Measurements from ENCODE around the gene RBFOX1.

The RBFOX1 gene

DNA sequence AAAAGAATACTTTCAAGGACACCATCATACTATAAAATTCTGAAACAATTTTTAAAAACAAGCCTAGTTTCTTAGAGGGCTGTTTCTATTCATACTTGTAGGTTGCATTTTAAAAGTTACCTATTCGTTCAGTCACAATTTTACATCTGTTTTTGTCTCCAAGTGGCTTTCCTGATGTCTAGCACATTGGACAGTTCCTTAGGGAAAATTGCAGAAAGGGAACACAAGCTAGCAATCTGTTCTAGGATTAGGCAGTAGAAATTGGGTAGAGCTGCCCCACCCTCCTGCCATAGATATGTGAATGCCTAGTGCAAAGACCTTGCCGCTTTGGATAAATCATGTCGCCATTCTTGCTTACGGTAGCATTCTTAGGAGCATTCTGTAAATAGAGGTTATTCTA is 358.9 kb downstream of the RBFOX1 start:
- no peak for DNase-seq (ENCODE audit: low read depth)

DNA sequence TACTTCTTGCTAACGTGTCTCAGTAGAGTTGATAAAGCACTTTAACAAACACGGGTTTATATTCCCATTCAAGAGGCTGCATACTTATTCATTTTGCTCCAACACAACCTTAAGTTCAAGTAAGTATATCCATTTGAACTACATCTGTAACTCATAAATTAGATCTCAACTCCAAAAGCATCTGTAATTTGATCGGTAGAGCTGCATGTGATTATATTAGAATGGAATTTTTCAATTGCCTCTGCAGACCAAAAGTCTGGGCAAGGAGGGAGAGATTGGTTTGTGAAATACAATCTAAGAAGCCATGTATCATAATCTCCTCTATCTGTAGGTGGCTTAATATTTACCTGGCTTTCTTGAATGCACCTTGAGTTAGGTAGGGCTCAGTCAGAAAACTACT is 371.0 kb downstream of the RBFOX1 start:
- no peak for DNase-seq (ENCODE audit: low read depth)

DNA sequence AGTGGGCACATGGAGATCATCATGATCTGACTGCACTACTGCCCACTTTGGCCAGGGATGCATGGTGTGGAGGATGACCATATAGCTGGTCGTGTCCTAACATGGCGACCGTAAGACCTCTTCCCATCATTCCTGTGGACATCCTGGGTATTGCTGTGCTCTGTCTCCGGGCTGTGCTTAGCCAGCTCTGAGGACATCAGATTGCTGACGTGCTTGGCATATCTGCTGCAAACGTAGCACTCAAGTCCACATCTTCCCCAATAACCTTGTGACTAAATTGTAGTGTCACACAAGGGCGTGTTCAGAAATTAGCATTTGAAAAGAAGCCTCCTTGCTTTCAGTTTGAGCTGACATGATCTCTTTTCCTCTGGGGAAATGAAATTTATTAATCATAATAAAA is 373.2 kb downstream of the RBFOX1 start:
- DNase-seq (ENCODE audit: low read depth): no peak

DNA sequence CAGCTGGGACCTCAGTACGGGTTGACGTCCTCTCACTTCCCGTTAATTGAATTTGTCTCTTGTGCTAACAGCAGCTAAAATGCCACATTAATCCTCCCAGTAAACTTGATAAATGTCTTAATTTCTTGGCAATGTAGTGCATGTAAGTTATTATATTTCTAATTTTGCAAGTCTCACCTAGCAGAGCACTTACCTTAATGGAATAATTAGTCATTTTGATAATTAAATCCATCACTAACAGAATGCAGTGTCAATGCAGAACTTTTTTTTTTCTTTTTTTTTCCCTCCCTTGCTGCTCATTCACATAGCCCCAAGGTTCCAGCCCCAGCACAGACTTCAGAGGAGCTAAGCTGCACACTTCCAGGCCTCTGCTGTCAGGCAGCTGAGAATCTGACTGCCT is 376.5 kb downstream of the RBFOX1 start:
- no peak for DNase-seq (ENCODE audit: low read depth)

DNA sequence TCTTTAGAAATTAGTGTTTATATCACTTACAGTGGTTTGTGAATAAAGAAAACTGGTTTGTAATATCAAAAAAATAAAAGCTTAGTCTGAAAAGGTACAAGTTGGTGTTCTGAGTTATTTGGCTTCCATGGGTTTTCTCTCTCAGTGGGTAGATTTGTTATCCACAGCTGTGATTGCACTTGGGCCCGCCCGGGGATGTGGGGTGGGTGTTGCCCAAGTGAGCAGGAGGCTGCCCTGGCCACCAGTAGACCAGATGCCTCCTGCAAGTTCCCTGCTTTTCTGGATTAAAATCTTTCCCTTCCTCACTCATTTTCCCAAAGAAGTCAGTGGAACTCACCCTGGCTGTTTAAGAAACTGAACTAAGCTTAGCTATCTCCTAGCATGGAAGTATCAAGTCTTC is 380.6 kb downstream of the RBFOX1 start:
- no peak for DNase-seq (ENCODE audit: low read depth)

DNA sequence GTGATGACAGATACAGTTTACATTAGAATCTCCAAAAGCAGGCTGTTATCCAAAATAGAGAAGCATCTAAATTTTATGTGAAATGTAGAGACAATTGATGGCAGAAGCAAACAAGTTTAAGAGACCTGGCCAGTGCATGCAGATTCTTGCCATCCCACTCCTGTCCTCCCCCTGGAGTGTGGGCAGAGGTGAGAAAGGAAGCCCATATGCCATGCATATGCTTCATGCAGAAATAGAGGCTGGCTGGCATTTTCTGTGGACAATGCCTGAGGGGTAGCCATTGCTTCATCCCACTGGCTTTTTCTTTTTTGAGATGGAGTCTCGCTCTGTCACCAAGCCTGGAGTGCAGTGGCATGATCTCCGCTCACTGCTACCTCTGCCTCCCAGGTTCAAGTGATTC is 382.1 kb downstream of the RBFOX1 start:
- no peak for DNase-seq (ENCODE audit: low read depth)

DNA sequence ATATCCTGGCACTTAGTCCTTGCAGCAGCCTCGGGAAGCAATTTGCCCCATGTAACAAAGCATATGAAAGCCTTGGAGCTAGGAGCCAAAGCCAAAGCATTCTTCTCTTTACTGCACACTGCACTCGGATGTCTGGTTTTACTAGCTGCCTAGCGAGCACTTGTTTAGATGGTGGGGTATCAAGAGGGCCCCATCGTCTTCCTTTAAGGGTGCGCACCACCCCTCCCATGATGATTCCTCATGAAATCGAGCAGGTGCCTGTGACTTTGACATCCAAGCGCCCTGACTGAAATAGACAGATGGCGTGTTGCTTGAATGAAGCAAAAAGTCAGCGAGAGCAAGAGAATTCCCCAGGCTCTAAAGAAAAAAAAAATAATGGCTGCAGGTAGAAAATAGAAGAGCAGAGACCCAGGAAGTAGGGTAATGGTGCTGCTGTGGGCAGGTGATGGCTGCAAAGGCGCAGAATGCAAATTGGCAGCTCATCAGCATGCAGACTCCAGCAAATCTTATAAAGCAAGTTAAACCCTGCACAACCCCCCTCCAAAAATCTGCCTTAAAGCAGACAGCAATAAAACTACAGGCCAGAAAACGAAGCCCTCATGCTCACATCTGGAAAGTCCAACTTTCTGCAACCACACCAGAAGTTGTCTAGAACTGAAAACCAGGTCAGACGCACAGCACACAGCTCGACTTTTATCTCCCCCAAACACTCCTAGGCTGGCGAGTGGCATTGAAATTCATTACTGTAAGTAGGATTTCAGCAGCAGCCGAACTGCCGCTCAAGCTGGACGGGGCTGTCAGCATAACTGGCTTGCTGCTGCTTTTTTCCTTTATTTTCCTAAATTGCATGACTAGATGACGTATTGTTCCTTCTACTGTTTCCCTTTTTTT is 384.3 kb downstream of the RBFOX1 start:
- no peak for DNase-seq (ENCODE audit: low read depth)

DNA sequence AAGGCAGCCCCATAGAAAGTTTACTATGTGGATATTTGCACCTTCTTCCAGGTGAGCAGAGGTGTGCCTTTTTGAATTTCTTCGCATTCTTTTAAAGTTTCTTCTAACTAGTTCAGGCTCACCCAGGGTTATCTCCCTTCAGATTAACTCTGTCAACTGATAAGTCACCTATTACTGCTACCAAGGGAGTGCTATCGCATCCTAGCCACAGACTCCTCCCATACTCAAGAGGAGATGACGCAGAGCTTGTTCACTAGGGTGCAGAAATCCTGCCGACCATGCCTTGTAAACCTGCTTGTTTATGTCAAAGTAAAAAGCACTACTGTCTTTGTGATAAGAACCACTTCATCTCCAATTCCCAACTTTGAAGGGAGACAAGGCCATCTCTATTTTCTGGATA is 390.1 kb downstream of the RBFOX1 start:
- no peak for DNase-seq (ENCODE audit: low read depth)

DNA sequence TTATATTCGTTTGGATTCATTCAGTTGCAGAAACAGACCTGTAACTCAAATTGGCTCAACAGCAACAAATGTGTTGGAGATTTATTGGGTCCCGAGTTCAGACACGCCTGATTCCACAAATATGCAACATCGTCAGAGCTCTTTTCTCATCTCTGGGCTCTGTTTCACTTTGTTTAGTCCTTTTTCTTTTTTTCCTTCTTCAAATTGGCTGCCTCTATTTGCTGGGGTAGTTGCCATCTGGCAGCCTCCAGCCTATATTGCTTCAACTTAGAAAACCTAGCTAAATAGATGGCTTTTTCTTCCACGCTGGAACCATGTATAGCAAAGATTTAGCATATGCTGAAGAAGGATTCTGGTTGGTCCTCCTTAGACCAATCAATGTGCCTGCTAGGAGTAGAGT is 398.5 kb downstream of the RBFOX1 start:
- DNase-seq (ENCODE audit: low read depth): no peak

DNA sequence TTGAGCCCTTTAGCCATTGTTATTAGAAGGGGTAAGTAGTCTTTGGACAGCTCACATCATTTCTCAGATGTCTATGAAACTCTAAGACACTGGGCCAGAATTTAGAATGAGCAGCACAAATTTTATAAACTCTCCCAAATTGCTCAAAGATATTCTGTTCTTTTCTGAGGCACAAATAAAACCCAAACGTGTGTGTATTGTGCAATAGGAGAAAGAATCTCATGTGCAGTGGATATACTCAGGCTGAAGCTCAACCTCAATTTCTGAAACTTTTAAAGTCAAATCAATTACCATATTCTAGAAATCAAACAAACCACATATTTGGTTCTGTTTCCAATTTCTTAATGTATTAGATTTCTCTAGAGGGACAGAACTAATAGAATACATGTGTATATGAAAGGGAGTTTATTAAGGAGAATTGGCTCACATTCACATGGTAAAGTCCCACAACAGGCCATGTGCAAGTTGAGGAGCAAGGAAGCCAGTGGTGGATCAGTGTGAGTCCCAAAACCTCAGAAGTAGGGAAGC is 403.6 kb downstream of the RBFOX1 start:
- DNase-seq (ENCODE audit: low read depth): no peak

DNA sequence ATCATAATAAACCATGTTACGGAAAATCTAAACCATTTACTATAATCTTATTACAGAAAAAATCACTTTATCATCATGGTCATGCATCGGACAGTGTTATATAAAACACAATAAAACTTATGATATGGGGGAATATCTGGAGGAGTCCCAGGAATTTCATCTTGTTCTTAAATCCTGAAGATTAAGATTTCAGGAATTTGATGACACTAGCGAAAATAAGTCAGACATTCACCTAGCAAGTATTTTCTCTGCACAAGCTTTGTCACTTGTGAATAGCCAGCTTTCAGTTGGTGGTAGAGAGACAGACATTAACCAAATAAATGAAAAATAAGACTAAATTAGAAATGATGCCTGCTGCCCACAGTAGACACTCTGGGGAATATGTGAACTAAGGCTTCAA is 410.0 kb downstream of the RBFOX1 start:
- DNase-seq (ENCODE audit: low read depth): no peak

DNA sequence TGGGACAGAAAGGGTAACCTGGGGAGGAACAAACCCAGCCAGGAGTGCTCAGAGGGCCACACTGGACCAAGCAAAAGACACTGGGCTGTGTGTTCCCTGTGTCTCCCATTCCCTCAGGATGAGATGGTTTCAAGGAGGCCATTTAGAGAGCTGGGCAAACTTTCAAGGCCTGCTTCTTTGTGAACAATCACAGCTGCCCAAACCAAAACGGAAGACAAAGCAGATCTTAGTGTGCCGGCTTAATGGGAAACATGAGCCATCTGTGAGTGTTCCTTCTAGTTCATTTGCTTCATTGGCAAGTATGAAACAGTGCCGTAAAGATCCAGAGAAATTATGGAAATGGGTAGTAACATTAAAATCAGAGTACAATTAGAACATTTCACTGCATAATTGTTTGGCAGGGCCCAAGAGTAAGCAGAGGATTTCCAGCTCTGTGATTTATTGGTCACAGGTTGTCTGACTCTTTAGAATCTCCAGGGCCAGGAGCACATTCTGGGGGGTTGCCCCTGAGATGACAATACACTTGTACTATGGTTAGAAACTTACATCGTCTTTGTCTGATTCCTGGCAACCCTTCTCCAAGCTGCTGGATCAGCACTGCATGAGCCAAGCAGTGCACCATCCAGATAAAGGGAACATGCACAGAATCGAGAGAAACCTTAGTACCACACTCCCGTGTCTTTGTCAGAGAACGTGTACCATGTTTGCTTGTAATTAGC is 412.1 kb downstream of the RBFOX1 start:
- no peak for DNase-seq (ENCODE audit: low read depth)

DNA sequence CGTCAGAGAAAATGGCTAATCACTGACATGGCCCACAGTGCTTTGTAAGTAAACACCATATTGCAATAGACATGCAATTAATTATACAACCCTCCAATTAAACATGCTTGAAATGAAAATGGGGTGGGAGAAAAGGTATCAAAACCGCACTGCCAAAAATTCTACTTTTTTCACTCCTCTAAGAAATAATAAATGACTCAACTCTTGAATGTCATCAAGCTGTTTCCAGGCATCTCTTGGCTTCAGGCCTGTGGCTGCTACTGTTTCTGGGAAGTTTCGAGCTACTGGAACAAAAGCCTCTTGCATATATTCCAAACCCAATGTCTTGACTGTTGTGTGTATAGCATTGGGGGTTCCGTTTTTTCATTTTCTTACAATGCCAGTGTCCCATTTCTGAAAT is 412.6 kb downstream of the RBFOX1 start:
- no peak for DNase-seq (ENCODE audit: low read depth)

DNA sequence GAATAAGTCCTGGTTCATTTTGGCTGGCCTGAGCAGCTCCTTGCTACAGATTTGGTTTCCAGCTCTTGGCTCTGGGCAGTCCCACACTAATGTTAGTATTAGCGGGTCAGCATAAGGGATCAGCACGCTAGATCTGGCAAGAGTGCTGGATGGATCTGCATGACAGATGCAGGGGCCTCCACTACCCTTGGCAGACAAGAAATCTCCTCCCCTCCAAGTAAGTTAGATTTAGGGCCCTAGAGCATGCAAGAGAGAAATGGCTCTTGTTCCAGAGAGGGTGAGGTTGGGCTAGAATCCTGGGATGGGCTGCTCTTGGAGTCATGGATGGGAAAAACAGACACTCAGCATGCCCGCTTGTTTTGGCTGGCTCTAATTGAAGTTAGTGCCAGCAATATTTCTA is 414.3 kb downstream of the RBFOX1 start:
- DNase-seq (ENCODE audit: low read depth): no peak

DNA sequence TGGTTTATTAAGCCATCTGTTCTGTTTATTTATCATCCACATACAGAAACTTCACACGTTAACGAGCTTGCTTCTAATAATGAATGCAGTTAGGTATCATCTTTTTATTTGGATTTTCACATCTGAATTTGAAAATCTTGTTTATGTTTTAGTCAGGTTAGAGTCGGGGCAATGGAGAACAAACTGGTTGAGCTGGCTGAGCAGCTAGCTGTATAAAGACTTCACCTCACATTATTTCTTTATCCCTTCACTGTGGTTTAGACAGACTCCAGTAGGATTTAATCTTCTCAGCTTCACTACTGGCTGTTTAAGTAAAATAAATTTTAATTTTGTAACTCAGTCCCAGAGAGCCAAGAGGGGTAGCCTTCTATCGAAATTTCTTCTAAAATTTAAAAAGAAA is 415.9 kb downstream of the RBFOX1 start:
- no peak for DNase-seq (ENCODE audit: low read depth)

DNA sequence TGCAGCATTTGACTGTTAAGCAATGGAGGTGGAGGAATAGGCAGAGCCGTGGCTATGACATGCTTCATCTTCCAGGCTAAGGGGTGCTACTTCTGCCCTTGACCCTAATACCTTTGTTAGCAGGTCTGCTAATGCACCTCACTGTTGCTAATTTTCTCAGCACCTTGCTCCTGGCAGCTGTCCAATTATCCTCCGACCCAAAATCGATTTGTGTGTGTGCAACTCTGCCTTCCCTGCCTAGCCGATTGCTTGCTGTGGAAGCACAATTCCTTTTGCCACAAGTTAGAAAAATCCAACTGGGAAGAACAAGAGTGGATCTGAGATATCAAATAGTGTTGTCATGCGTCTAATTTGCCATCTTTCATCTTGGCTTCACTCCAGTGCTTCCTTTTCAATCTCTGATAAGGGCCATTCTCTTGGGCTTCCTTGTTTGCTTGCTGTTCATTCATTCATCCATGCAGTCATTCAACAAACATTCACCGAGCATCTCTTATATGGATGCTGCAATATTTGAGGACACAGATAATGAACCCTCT is 422.8 kb downstream of the RBFOX1 start:
- DNase-seq (ENCODE audit: low read depth): no peak
